Measurements from ENCODE around the gene ROPN1B.
"Not testable (repeated sequence)": the region's sequence is repeated elsewhere in the genome, so short reads cannot be mapped to it uniquely, and the experiment has no call there.

ROPN1B gene

GRCh38 chr3:125958511-125959316 is 10.3 kb upstream of the ROPN1B start:
- no peak for DNase-seq

GRCh38 chr3:125959317-125960065 is 9.5 kb upstream of the ROPN1B start:
- DNase-seq, result no peak

- DNase-seq, result no peak
These were observed 8.9 kb upstream of the ROPN1B start for GRCh38 chr3:125960066-125960424.

- DNase-seq, result no peak
These were observed 8.3 kb upstream of the ROPN1B start for GRCh38 chr3:125960456-125961288.

GRCh38 chr3:125961289-125961589 is 7.7 kb upstream of the ROPN1B start:
- no peak for DNase-seq

- not testable (repeated sequence) for DNase-seq
These were observed 5.1 kb upstream of the ROPN1B start for GRCh38 chr3:125963834-125964233.

GRCh38 chr3:125965505-125965904 is 3.5 kb upstream of the ROPN1B start:
- DNase-seq, result no peak

- no peak for DNase-seq
These were observed 1.8 kb upstream of the ROPN1B start for GRCh38 chr3:125967156-125967555.

GRCh38 chr3:125968121-125968520 is 857 bp upstream of the ROPN1B start:
- DNase-seq, result not testable (repeated sequence)

GRCh38 chr3:125971997-125972944 is 3.3 kb downstream of the ROPN1B start:
- DNase-seq, result peak in 1 of 2 donors; percentile 14

- not testable (repeated sequence) for DNase-seq
These were observed 6.4 kb downstream of the ROPN1B start for GRCh38 chr3:125975245-125976002.

GRCh38 chr3:125976003-125976390 is 7.0 kb downstream of the ROPN1B start:
- not testable (repeated sequence) for DNase-seq

GRCh38 chr3:125977104-125977503 is 8.1 kb downstream of the ROPN1B start:
- DNase-seq, result not testable (repeated sequence)

GRCh38 chr3:125984951-125985350 is 16.0 kb downstream of the ROPN1B start:
- not testable (repeated sequence) for DNase-seq

GRCh38 chr3:125990253-125990970 is 21.4 kb downstream of the ROPN1B start:
- peak in 1 of 2 donors; percentile 39 for DNase-seq

GRCh38 chr3:125996751-125997150 is 27.8 kb downstream of the ROPN1B start:
- DNase-seq, result not testable (repeated sequence)

GRCh38 chr3:126002189-126002588 is 33.2 kb downstream of the ROPN1B start:
- DNase-seq, result no peak

GRCh38 chr3:126003447-126004190 is 34.6 kb downstream of the ROPN1B start:
- DNase-seq, result no peak

- DNase-seq, result no peak
These were observed 35.2 kb downstream of the ROPN1B start for GRCh38 chr3:126004217-126004616.

GRCh38 chr3:126004692-126005091 is 35.7 kb downstream of the ROPN1B start:
- no peak for DNase-seq
